ES-I3 (cell line): ENCODE measurements around the gene FMN1.

Source experiments
- H3K36me3 ChIP-seq: 2 replicates; pipeline ENCODE4 v1.6.1; 2013; ENCODE audit warnings: mild to moderate bottlenecking, low read length, control low read depth, moderate library complexity; ENCODE audit not compliant: insufficient read depth
- H3K4me1 ChIP-seq: 2 replicates; pipeline ENCODE4 v1.6.1; 2013; ENCODE audit warnings: mild to moderate bottlenecking, control low read depth, low read length; ENCODE audit not compliant: insufficient read depth
- H3K9ac ChIP-seq: 2 replicates; pipeline ENCODE4 v1.6.1; 2013; ENCODE audit warnings: low read depth, mild to moderate bottlenecking, low read length, moderate library complexity
- H3K9me3 ChIP-seq: 2 replicates; pipeline ENCODE4 v1.6.1; 2013; ENCODE audit warnings: mild to moderate bottlenecking, low read length, moderate library complexity; ENCODE audit not compliant: control insufficient read depth, insufficient read depth

Gene FMN1

GRCh38 chr15:32879980-32880379, 314.5 kb downstream of the FMN1 start:
- H3K36me3 ChIP-seq = no peaks in the 10 kb centered on the region
- H3K9me3 ChIP-seq = no peaks in the 10 kb centered on the region
- no peak overlapping the region for H3K9ac ChIP-seq
- no peaks in the 10 kb centered on the region; the same call in none of the 2 replicates for H3K4me1 ChIP-seq

- no peaks in the 10 kb centered on the region for H3K9me3 ChIP-seq
- no peak overlapping the region for H3K9ac ChIP-seq
- H3K4me1 ChIP-seq = no peaks in the 10 kb centered on the region; the same call in none of the 2 replicates
- H3K36me3 ChIP-seq = no peaks in the 10 kb centered on the region
Observed at GRCh38 chr15:32878869-32879805, 315.4 kb downstream of the FMN1 start.

- Histone ChIP-seq H3K9ac (no peak overlapping the region), H3K4me1 (no peaks in the 10 kb centered on the region; the same call in none of the 2 replicates), H3K9me3 (no peaks in the 10 kb centered on the region), H3K36me3 (no peaks in the 10 kb centered on the region)
Observed at GRCh38 chr15:32878342-32878741, 316.2 kb downstream of the FMN1 start.

GRCh38 chr15:32877252-32878019, 317.1 kb downstream of the FMN1 start:
- Histone ChIP-seq H3K9ac (no peak overlapping the region), H3K36me3 (no peaks in the 10 kb centered on the region), H3K9me3 (no peaks in the 10 kb centered on the region), H3K4me1 (no peaks in the 10 kb centered on the region; the same call in 1 of the 2 replicates)

- Histone ChIP-seq H3K4me1 (0 out of 2 replicates have a peak, but pooled peaks cover 3% of the 10 kb centered on the region), H3K36me3 (no peaks in the 10 kb centered on the region), H3K9ac (no peak overlapping the region), H3K9me3 (no peaks in the 10 kb centered on the region)
Observed at GRCh38 chr15:32873284-32874114, 321.0 kb downstream of the FMN1 start.

- Histone ChIP-seq H3K36me3 (no peaks in the 10 kb centered on the region), H3K9me3 (no peaks in the 10 kb centered on the region), H3K9ac (no peak overlapping the region), H3K4me1 (peaks cover 3% of the 10 kb centered on the region; the same call in 1 of the 2 replicates)
Observed at GRCh38 chr15:32872621-32873283, 321.8 kb downstream of the FMN1 start.

- no peaks in the 10 kb centered on the region for H3K36me3 ChIP-seq
- peaks cover 8% of the 10 kb centered on the region for H3K4me1 ChIP-seq
- no peaks in the 10 kb centered on the region for H3K9me3 ChIP-seq
- no peak overlapping the region for H3K9ac ChIP-seq
Observed at GRCh38 chr15:32871883-32872282, 322.6 kb downstream of the FMN1 start.

- Histone ChIP-seq H3K9ac (no peak overlapping the region), H3K4me1 (peaks cover 13% of the 10 kb centered on the region), H3K9me3 (no peaks in the 10 kb centered on the region), H3K36me3 (no peaks in the 10 kb centered on the region)
Observed at GRCh38 chr15:32870240-32871033, 324.1 kb downstream of the FMN1 start.

- Histone ChIP-seq H3K36me3 (no peaks in the 10 kb centered on the region), H3K9ac (no peak overlapping the region), H3K4me1 (peaks cover 13% of the 10 kb centered on the region), H3K9me3 (no peaks in the 10 kb centered on the region)
Observed at GRCh38 chr15:32869776-32870175, 324.7 kb downstream of the FMN1 start.

GRCh38 chr15:32867313-32867626, 327.2 kb downstream of the FMN1 start:
- Histone ChIP-seq H3K9ac (no peak overlapping the region), H3K36me3 (no peaks in the 10 kb centered on the region), H3K9me3 (no peaks in the 10 kb centered on the region), H3K4me1 (peaks cover 13% of the 10 kb centered on the region)

- Histone ChIP-seq H3K4me1 (peaks cover 18% of the 10 kb centered on the region), H3K9ac (no peak overlapping the region), H3K36me3 (no peaks in the 10 kb centered on the region), H3K9me3 (no peaks in the 10 kb centered on the region)
Observed at GRCh38 chr15:32866454-32867312, 327.8 kb downstream of the FMN1 start.

GRCh38 chr15:32864841-32865240, 329.7 kb downstream of the FMN1 start:
- peaks cover 22% of the 10 kb centered on the region for H3K4me1 ChIP-seq
- H3K9ac ChIP-seq = no peak overlapping the region
- no peaks in the 10 kb centered on the region for H3K9me3 ChIP-seq
- no peaks in the 10 kb centered on the region for H3K36me3 ChIP-seq
